Activated B cell treated with CpG ODN at 0.5 μM for 24 hours (primary cell): Measurements from ENCODE around the gene CTBP1. TPM values are rescaled to one million over a fixed set of nuclear protein-coding genes. Genes with fewer than 3 reads are reported as not detected.
"Not testable (repeated sequence)": the region's sequence is repeated elsewhere in the genome, so short reads cannot be mapped to it uniquely, and the experiment has no call there.

Experiments
- ATAC-seq: fragments of 200-7000 bp; cut with Tn5 transposase; one replicate; pipeline ENCODE4 v1.10.0; 2021; ENCODE audit warnings: low read depth, mild to moderate bottlenecking, moderate library complexity
- CTCF ChIA-PET: fragments of 350-600 bp; sonication (Branson Sonifier 250); formaldehyde crosslinking; loops from one replicate; lab custom pipeline; 2021; ENCODE audit warnings: antibody characterized with exemption; lab: Charles Lee
- POLR2A ChIA-PET: fragments of 350-600 bp; sonication (Branson Sonifier 250); formaldehyde crosslinking; loops from one replicate; lab custom pipeline; 2021; ENCODE audit warnings: antibody characterized with exemption; lab: Charles Lee
- DNase-seq: peaks from one replicate; pipeline ENCODE4 v3.0.0; 2022
- H3K27ac Mint-ChIP-seq: one replicate; pipeline ENCODE4 v1.8.0; 2020; ENCODE audit warnings: mixed read lengths
- H3K27me3 Mint-ChIP-seq: one replicate; pipeline ENCODE4 v1.8.0; 2021; ENCODE audit warnings: mixed read lengths
- H3K36me3 Mint-ChIP-seq: one replicate; pipeline ENCODE4 v1.8.0; 2021; ENCODE audit warnings: low read depth, mixed read lengths
- H3K4me1 Mint-ChIP-seq: one replicate; pipeline ENCODE4 v1.8.0; 2021; ENCODE audit warnings: mixed read lengths
- H3K4me3 Mint-ChIP-seq: one replicate; pipeline ENCODE4 v1.8.0; 2020; ENCODE audit warnings: mild to moderate bottlenecking, mixed read lengths
- H3K9me3 Mint-ChIP-seq: one replicate; pipeline ENCODE4 v1.8.0; 2020; ENCODE audit warnings: mixed read lengths
- intact Hi-C: fragments of 100-400 bp; cut with micrococcal nuclease; formaldehyde crosslinking; loops from one replicate; pipeline ENCODE4 v1.15.1; 2024
- total RNA-seq: library from RNA; stranded (reverse); gene quantifications from 2 replicates; pipeline ENCODE4 v1.2.3, GENCODE V29; 2022
- TF ChIP-seq, protein P1 (sequence below): fragments of 200-600 bp; IDR thresholded peaks from one replicate; pipeline ENCODE4 v1.8.0; 2022; ENCODE audit warnings: antibody characterized with exemption, mild to moderate bottlenecking

CTBP1 gene
- total RNA-seq, 1 donor from 2014 or later = 175 TPM

DNA sequence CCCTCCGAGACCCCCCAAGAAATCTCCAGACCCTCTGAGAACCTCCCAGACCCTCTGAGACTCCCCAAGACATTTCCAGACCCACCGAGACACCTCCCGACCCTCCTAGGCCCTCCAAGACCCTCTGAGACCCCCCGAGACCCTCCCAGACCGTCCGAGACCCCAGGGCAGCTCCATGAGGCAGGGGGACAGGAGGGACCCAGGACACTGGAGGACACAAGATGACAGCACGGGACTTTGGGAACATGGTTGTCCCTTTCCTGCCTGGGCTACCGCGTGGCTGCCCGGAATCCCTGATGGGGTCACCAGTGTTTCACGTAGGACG, 10.3 kb downstream of the CTBP1 start:
- Mint-ChIP-seq H3K36me3 (peaks cover 57% of the 10 kb centered on the region), H3K4me1 (peaks cover 19% of the 10 kb centered on the region), H3K4me3 (no peak overlapping the region), H3K9me3 (no peaks in the 10 kb centered on the region), H3K27me3 (no peaks in the 10 kb centered on the region), H3K27ac (no peak overlapping the region)
- DNase-seq (no peak), ATAC-seq (no peak)
- ChIA-PET POLR2A (no interaction called here), CTCF (no interaction called here)
- TF ChIP-seq, protein P1, sequence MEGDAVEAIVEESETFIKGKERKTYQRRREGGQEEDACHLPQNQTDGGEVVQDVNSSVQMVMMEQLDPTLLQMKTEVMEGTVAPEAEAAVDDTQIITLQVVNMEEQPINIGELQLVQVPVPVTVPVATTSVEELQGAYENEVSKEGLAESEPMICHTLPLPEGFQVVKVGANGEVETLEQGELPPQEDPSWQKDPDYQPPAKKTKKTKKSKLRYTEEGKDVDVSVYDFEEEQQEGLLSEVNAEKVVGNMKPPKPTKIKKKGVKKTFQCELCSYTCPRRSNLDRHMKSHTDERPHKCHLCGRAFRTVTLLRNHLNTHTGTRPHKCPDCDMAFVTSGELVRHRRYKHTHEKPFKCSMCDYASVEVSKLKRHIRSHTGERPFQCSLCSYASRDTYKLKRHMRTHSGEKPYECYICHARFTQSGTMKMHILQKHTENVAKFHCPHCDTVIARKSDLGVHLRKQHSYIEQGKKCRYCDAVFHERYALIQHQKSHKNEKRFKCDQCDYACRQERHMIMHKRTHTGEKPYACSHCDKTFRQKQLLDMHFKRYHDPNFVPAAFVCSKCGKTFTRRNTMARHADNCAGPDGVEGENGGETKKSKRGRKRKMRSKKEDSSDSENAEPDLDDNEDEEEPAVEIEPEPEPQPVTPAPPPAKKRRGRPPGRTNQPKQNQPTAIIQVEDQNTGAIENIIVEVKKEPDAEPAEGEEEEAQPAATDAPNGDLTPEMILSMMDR = no peak
- intact Hi-C loops = no loop called here

DNA sequence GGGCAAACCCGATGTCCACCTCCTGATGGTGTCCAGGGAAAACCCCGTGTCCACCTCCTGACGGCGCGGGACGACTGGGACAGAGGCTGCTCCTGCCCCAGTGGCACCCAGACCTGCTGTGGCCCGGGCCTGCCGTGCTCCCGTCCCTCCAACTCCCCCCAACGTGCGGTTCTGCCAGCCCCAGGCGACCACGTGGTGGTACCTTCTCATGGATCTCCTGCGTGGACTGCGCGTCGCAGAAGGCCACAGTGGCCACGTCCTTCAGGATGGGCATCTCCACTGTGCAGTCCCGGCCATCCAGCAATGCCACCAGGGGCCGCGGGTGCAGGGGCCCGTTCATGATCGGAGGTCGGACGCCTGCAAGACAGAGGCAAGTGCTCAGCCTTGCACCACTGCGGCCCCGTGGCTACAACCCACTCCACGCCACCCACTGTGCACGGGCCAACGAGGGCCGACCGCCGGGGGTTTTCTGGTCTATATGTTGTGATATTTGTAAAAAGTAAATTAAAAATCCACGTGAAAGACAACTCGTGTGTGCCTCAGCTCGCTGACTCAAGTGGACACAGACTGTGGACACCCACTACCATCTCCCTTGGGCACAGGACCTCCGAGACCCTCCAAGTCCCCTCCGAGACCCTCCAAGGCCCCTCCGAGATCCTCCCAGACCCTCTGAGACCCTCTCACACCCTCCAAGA, 10.8 kb downstream of the CTBP1 start:
- Mint-ChIP-seq H3K27ac (no peak overlapping the region), H3K27me3 (no peaks in the 10 kb centered on the region), H3K36me3 (peaks cover 62% of the 10 kb centered on the region), H3K4me1 (peaks cover 15% of the 10 kb centered on the region), H3K9me3 (no peaks in the 10 kb centered on the region), H3K4me3 (no peak overlapping the region)
- intact Hi-C loops = no loop called here
- ATAC-seq (no peak), DNase-seq (no peak)
- ChIA-PET CTCF (no interaction called here), POLR2A (no interaction called here)
- TF ChIP-seq, protein P1 = no peak

DNA sequence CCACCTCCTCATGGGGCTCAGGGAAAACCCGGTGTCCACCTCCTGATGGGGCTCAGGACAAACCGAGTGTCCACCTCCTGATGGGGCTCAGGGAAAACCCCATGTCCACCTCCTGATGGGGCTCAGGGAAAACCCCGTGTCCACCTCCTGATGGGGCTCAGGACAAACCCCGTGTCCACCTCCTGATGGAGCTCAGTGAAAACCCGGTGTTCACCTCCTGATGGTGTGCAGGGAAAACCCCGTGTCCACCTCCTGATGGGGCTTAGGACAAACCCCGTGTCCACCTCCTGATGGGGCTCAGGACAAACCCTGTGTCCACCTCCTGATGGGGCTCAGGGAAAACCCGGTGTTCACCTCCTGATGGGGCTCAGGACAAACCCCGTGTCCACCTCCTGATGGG, 11.7 kb downstream of the CTBP1 start:
- ATAC-seq, CTCF ChIA-PET, intact Hi-C loops, DNase-seq, H3K9me3 Mint-ChIP-seq, H3K27me3 Mint-ChIP-seq, H3K4me3 Mint-ChIP-seq, POLR2A ChIA-PET, H3K27ac Mint-ChIP-seq, H3K4me1 Mint-ChIP-seq: not testable (repeated sequence)
- peaks cover 65% of the 10 kb centered on the region for H3K36me3 Mint-ChIP-seq

DNA sequence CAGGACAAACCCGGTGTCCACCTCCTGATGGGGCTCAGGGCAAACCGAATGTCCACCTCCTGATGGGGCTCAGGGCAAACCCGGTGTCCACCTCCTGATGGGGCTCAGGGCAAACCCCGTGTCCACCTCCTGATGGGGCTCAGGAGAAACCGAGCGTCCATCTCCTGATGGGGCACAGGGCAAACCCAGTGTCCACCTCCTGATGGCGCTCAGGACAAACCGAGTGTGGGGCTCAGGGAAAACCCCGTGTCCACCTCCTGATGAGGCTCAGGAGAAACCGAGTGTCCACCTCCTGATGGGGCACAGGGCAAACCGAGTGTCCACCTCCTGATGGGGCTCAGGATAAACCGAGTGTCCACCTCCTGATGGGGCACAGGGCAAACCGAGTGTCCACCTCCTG, 12.1 kb downstream of the CTBP1 start:
- intact Hi-C loops, H3K9me3 Mint-ChIP-seq, CTCF ChIA-PET, H3K27me3 Mint-ChIP-seq, DNase-seq, ATAC-seq, POLR2A ChIA-PET, H3K4me1 Mint-ChIP-seq, H3K4me3 Mint-ChIP-seq, H3K27ac Mint-ChIP-seq: not testable (repeated sequence)
- peaks cover 69% of the 10 kb centered on the region for H3K36me3 Mint-ChIP-seq

DNA sequence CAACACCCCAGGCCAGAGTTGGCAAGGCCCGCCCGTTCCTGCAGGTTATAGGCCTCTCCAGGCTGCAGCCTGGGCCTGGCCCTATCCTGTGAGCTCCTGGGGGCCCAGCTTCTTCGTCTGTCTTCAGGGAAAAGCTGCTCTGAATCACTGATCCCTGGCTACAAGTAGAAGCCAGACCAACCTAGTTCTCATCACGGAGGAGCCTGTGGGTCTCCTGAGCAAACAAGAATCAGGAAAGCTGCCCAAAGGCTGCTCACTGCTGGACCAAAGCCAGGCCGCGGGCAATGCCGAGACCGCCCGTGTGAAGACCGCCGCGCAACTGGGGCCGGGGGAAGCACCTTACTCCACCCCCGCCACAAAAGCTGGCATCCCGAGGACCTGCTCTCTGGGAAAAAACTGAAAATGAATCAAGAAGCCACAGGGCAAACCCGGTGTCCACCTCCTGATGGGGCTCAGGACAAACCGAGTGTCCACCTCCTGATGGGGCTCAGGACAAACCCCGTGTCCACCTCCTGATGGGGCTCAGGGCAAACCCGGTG, 12.8 kb downstream of the CTBP1 start:
- Mint-ChIP-seq H3K4me3 (no peak overlapping the region), H3K9me3 (no peaks in the 10 kb centered on the region), H3K27ac (no peak overlapping the region), H3K36me3 (peaks cover 73% of the 10 kb centered on the region), H3K27me3 (no peaks in the 10 kb centered on the region), H3K4me1 (peaks cover 7% of the 10 kb centered on the region)
- POLR2A ChIA-PET = no interaction called here
- no peak for DNase-seq
- CTCF ChIA-PET = no interaction called here
- TF ChIP-seq, protein P1 = no peak
- ATAC-seq = no peak
- intact Hi-C loops = no loop called here

DNA sequence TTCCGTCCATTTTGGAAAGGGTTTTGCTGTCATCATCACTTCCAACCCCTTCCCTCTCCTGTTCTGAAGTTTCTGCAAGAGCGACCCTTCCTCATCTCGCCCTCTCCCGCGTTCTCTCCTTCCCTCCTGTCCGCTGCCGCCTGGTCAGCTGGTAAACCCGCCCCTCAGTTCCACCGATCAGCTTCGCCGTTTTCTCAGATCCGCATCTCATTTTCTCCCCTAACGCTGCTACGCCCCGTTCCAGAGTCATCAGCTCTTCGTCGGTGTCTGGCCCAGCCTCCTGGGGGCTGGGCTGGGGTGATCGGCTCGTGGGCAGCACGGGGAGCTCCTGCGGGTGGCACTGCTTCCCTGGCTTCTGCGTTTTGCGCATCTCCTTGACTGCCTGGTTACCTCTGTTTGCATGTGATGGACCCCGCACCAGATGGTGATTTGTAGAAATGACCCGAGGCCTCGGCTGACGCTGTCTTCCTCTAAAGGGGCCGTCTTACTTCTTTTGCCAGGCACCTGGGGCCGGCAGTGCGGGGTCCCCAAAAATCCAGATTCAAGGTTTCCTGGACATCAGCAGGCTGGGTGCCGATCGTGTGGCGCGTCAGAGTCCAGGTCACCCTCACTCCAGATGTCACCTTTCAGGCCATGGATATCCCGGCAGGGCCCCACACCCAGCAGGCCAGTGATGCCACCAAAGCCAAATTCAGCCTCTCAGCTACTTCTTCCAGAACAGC, 13.4 kb downstream of the CTBP1 start:
- TF ChIP-seq, protein P1 = no peak
- DNase-seq (no peak), ATAC-seq (no peak)
- intact Hi-C loops = no loop called here
- H3K27ac Mint-ChIP-seq = no peak overlapping the region
- no peaks in the 10 kb centered on the region for H3K27me3 Mint-ChIP-seq
- CTCF ChIA-PET = interaction anchor here (1.5 kb wide), 1 partner anchor 68 kb away, joined by 4 read pairs; no protein-coding TSS in a partner anchor
- POLR2A ChIA-PET = no interaction called here
- H3K4me1 Mint-ChIP-seq = peaks cover 7% of the 10 kb centered on the region
- H3K36me3 Mint-ChIP-seq = peaks cover 73% of the 10 kb centered on the region
- H3K9me3 Mint-ChIP-seq = no peaks in the 10 kb centered on the region
- no peak overlapping the region for H3K4me3 Mint-ChIP-seq
